HCT116 (cell line): Measurements from ENCODE around the gene DRG2. TPM values are rescaled to one million over a fixed set of nuclear protein-coding genes. Genes with fewer than 3 reads are reported as not detected.

ENCODE experiments used
- ATAC-seq: fragments of 200-7000 bp; cut with Tn5 transposase; 2 replicates; pipeline ENCODE4 v1.9.1; 2020; ENCODE audit warnings: mild to moderate bottlenecking, moderate library complexity
- BruUV-seq: library from RNA; stranded (reverse); fragments of 400-500 nt; replicated peaks from 2 replicates; lab custom pipeline; 2021; lab: Mats Ljungman, UMichigan
- CTCF ChIA-PET: fragments of 300-600 bp; sonication (Branson Sonifier 250); formaldehyde crosslinking; loops from one replicate; lab custom pipeline; 2021; ENCODE audit warnings: antibody characterized with exemption; lab: Charles Lee
- POLR2A ChIA-PET: fragments of 300-600, 350-600 bp; sonication (Branson Sonifier 250); formaldehyde crosslinking; loops from one replicate; lab custom pipeline; 2021; ENCODE audit warnings: antibody characterized with exemption; lab: Charles Lee
- RAD21 ChIA-PET, 2 experiments: fragments of 300-600 bp; sonication (Branson Sonifier 250); formaldehyde crosslinking; loops; one replicate each; lab custom pipeline; 2023; ENCODE audit warnings: low total read pairs in 2 of 2; ENCODE audit not compliant: uncharacterized antibody in 2 of 2, unreplicated experiment in 2 of 2, low non-redundant PET in 1 of 2; lab: Charles Lee
- DNase-seq: peaks from one replicate; pipeline ENCODE4 v3.0.0-alpha.2; 2010; ENCODE audit warnings: low read depth, low spot score
- H2AFZ ChIP-seq: fragments of 200-600 bp; shearing (Covaris generic), sonication (generic); 2 replicates; pipeline ENCODE4 v1.6.1; 2017; ENCODE audit warnings: low read depth, mixed run types, mixed read lengths, antibody characterized with exemption, low read length; ENCODE audit not compliant: poor library complexity, severe bottlenecking
- H3K27ac ChIP-seq: 2 replicates; pipeline ENCODE4 v1.5.1; 2012; ENCODE audit warnings: low read depth, low read length
- H3K27me3 ChIP-seq: fragments of 200-600 bp; sonication (generic); 2 replicates; pipeline ENCODE4 v1.6.1; 2016; ENCODE audit warnings: mixed run types, low read length, mixed read lengths; ENCODE audit not compliant: insufficient read depth
- H3K36me3 ChIP-seq, 2 experiments: fragments of 200-500 bp in 1 of 2; fragments of 200-600 bp in 1 of 2; sonication (Bioruptor generic) in 1 of 2; sonication (generic) in 1 of 2; 2 replicates each; pipeline versions ENCODE4 v1.5.1 to v1.6.1; 2014 to 2016; ENCODE audit warnings: low read length in 2 of 2, inconsistent platforms in 1 of 2, mixed read lengths in 1 of 2, mixed run types in 1 of 2; ENCODE audit not compliant: insufficient read depth in 2 of 2, control insufficient read depth in 1 of 2
- H3K4me1 ChIP-seq, 2 experiments: fragments of 200-600 bp in 1 of 2; sonication (generic) in 1 of 2; 2 replicates each; pipeline versions ENCODE4 v1.5.1 to v1.6.1; 2012 to 2017; ENCODE audit warnings: low read length in 2 of 2, inconsistent platforms in 1 of 2, mild to moderate bottlenecking in 1 of 2, mixed read lengths in 1 of 2, mixed run types in 1 of 2, moderate library complexity in 1 of 2; ENCODE audit not compliant: insufficient read depth in 2 of 2, control insufficient read depth in 1 of 2
- H3K4me2 ChIP-seq: fragments of 200-600 bp; sonication (generic); 2 replicates; pipeline ENCODE4 v1.6.1; 2017; ENCODE audit warnings: mixed run types, low read length, mixed read lengths
- H3K4me3 ChIP-seq, 2 experiments: fragments of 200-600 bp in 1 of 2; sonication (generic) in 1 of 2; replicated peaks in 1 of 2; 2 replicates each; pipeline ENCODE4 v1.5.1; 2011 to 2016; ENCODE audit warnings: low read length in 2 of 2, control low read depth in 1 of 2, low read depth in 1 of 2, mild to moderate bottlenecking in 1 of 2, mixed read lengths in 1 of 2, mixed run types in 1 of 2
- H3K79me2 ChIP-seq: fragments of 200-600 bp; sonication (generic); 2 replicates; pipeline ENCODE4 v1.6.1; 2017; ENCODE audit warnings: mild to moderate bottlenecking, mixed run types, low read length, moderate library complexity, mixed read lengths; ENCODE audit not compliant: insufficient read depth
- H3K9ac ChIP-seq: fragments of 200-600 bp; sonication (generic); 2 replicates; pipeline ENCODE4 v1.6.1; 2016; ENCODE audit warnings: low read length, mixed read lengths
- H3K9me2 ChIP-seq: fragments of 200-600 bp; sonication (generic), shearing (Covaris generic); 2 replicates; pipeline ENCODE4 v1.6.1; 2017; ENCODE audit warnings: mixed run types, mild to moderate bottlenecking, moderate library complexity; ENCODE audit not compliant: insufficient read depth
- H3K9me3 ChIP-seq, 2 experiments: fragments of 200-500 bp in 1 of 2; fragments of 200-600 bp in 1 of 2; sonication (Bioruptor generic) in 1 of 2; sonication (generic) in 1 of 2; 2 replicates each; pipeline ENCODE4 v1.6.1; 2014 to 2017; ENCODE audit warnings: low read length in 2 of 2, mixed read lengths in 2 of 2, inconsistent platforms in 1 of 2, low read depth in 1 of 2, mild to moderate bottlenecking in 1 of 2, mixed run types in 1 of 2, moderate library complexity in 1 of 2; ENCODE audit not compliant: control insufficient read depth in 1 of 2, insufficient read depth in 1 of 2
- H4K20me1 ChIP-seq: fragments of 200-600 bp; sonication (generic), shearing (Covaris generic); 2 replicates; pipeline ENCODE4 v1.6.1; 2017; ENCODE audit warnings: mixed run types, mild to moderate bottlenecking, moderate library complexity; ENCODE audit not compliant: insufficient read depth
- CBX3 ChIP-seq: IDR thresholded peaks from 2 replicates; pipeline ENCODE4 v1.6.1; 2012; ENCODE audit warnings: low read depth
- EGR1 ChIP-seq: IDR thresholded peaks from 2 replicates; pipeline ENCODE4 v1.6.1; 2012; ENCODE audit warnings: low read depth
- ELF1 ChIP-seq: IDR thresholded peaks from 2 replicates; pipeline ENCODE4 v1.6.1; 2012; ENCODE audit warnings: low read depth, borderline replicate concordance
- EZH2 ChIP-seq: fragments of 200-600 bp; sonication (generic); IDR thresholded peaks from 2 replicates; pipeline ENCODE4 v1.6.1; 2017; ENCODE audit warnings: antibody characterized with exemption, mixed run types
- FOSL1 ChIP-seq: IDR thresholded peaks from 2 replicates; pipeline ENCODE4 v1.6.1; 2012; ENCODE audit warnings: low read depth
- POLR2AphosphoS5 ChIP-seq: IDR thresholded peaks from 2 replicates; pipeline ENCODE4 v1.6.1; 2011; ENCODE audit warnings: mild to moderate bottlenecking, low read depth, low read length, moderate library complexity
- SIN3A ChIP-seq: IDR thresholded peaks from 2 replicates; pipeline ENCODE4 v1.6.1; 2012; ENCODE audit warnings: low read depth
- SP1 ChIP-seq: IDR thresholded peaks from 2 replicates; pipeline ENCODE4 v1.6.1; 2012; ENCODE audit warnings: low read depth
- TCF7L2 ChIP-seq: IDR thresholded peaks from 2 replicates; pipeline ENCODE4 v1.7.0; 2011; ENCODE audit warnings: borderline replicate concordance, inconsistent platforms; ENCODE audit not compliant: insufficient read depth, insufficient read length; ENCODE audit errors: extremely low read depth
- ZNF274 ChIP-seq: fragments of 200-500 bp; sonication (Bioruptor generic); IDR thresholded peaks from 2 replicates; pipeline ENCODE4 v1.6.1; 2014; ENCODE audit warnings: mild to moderate bottlenecking, low read depth, low read length, inconsistent platforms
- intact Hi-C: fragments of 100-400 bp; cut with micrococcal nuclease; formaldehyde crosslinking; loops from 2 replicates; pipeline ENCODE4 v1.10.0; 2022
- total RNA-seq: library from RNA; stranded (reverse); gene quantifications from one replicate; pipeline ENCODE4 v1.2.1, GENCODE V29; 2021; ENCODE audit not compliant: unreplicated experiment
- TF ChIP-seq, protein P1 (sequence below), 3 experiments: fragments of 200-600 bp in 1 of 3; sonication (generic) in 1 of 3; IDR thresholded peaks in 2 of 3; conservative IDR thresholded peaks in 1 of 3; 2 replicates each; pipeline ENCODE4 v1.5.1; 2012 to 2017; ENCODE audit warnings: low read depth in 2 of 3, low read length in 2 of 3, antibody characterized with exemption in 1 of 3, borderline replicate concordance in 1 of 3, control low read depth in 1 of 3, mild to moderate bottlenecking in 1 of 3, mixed read lengths in 1 of 3, mixed run types in 1 of 3, moderate library complexity in 1 of 3; ENCODE audit not compliant: insufficient read depth in 1 of 3

The DRG2 gene
- total RNA-seq, 1 experiment from 2014 or later, result 41.0 TPM

DNA sequence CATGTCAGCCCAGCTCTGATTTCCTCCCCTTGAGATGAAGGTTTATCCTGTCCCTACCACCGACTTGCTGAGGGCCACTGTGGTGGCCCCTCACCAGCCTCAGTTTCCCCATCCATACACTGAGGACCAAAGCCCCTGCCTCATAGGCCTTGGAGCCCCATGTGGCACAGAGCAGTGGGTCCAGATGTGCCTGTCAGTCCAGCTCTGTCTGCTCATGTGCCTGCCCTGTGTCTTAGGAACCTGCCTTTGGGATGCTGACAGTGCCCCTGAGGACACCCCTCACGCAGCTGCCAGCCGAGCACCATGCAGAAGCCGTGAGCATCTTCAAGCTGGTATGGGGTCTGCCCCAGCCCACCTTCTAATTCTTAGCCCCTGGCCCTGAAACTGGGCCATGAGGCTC lies 56.5 kb downstream of the DRG2 start:
- H3K27ac ChIP-seq, result no peak overlapping the region
- no peaks in the 10 kb centered on the region for H4K20me1 ChIP-seq
- no peak for TF ChIP-seq EGR1
- TF ChIP-seq POLR2AphosphoS5, result no peak
- TF ChIP-seq FOSL1, result no peak
- TF ChIP-seq, protein P1, sequence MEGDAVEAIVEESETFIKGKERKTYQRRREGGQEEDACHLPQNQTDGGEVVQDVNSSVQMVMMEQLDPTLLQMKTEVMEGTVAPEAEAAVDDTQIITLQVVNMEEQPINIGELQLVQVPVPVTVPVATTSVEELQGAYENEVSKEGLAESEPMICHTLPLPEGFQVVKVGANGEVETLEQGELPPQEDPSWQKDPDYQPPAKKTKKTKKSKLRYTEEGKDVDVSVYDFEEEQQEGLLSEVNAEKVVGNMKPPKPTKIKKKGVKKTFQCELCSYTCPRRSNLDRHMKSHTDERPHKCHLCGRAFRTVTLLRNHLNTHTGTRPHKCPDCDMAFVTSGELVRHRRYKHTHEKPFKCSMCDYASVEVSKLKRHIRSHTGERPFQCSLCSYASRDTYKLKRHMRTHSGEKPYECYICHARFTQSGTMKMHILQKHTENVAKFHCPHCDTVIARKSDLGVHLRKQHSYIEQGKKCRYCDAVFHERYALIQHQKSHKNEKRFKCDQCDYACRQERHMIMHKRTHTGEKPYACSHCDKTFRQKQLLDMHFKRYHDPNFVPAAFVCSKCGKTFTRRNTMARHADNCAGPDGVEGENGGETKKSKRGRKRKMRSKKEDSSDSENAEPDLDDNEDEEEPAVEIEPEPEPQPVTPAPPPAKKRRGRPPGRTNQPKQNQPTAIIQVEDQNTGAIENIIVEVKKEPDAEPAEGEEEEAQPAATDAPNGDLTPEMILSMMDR (IDR thresholded peaks at IDR 0.05 in 2 of 3, conservative IDR thresholded peaks at IDR 0.05 in 1 of 3; ENCODE audit: borderline replicate concordance in 1 of 3, insufficient read depth in 1 of 3, low read depth in 2 of 3, low read length in 2 of 3), result no peak
- no peak for TF ChIP-seq SIN3A
- no peak for TF ChIP-seq CBX3
- no peak for TF ChIP-seq ZNF274
- TF ChIP-seq ELF1, result no peak
- intact Hi-C loops, result loop anchor here (5.0 kb wide), 1 partner anchor 73 kb away; no protein-coding TSS in a partner anchor
- no peaks in the 10 kb centered on the region for H3K9me2 ChIP-seq
- H3K4me1 ChIP-seq, result no peaks in the 10 kb centered on the region
- no peak overlapping the region for H3K9ac ChIP-seq
- ChIA-PET CTCF (interaction anchor here (1.0 to 5.7 kb wide), 2 partner anchors 9 to 10 kb away, joined by 3 to 27 read pairs; no protein-coding TSS in a partner anchor), POLR2A (no interaction called here), RAD21 (no interaction called here)
- no peaks in the 10 kb centered on the region for H3K9me3 ChIP-seq
- no peak for ATAC-seq
- DNase-seq, result no peak
- BruUV-seq, result no TSS peak
- no peak overlapping the region for H2AFZ ChIP-seq
- no peaks in the 10 kb centered on the region for H3K79me2 ChIP-seq
- no peak overlapping the region for H3K4me2 ChIP-seq
- H3K4me3 ChIP-seq, result no peak overlapping the region
- H3K27me3 ChIP-seq, result no peaks in the 10 kb centered on the region
- no peaks in the 10 kb centered on the region for H3K36me3 ChIP-seq

DNA sequence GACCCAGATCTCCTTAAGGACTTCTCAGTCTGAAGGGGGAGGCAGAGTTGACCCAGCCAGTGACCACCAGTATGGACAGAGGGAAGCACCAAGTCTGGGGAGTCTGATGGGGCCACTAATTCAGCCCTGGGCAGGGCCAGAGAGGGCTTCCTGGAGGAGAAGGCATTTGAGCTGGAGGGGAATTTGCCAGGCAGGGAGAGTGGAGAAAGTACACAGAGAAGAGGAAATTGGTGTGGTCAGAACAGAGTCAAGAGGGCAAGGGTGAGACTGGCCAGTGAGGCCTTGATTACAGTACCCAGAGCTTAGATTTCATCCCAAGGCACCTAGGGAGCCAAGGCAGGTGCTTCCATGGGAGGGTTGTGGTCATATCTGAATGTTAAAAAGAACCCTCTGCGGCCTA lies 57.1 kb downstream of the DRG2 start:
- no peak overlapping the region for H3K4me3 ChIP-seq
- no peaks in the 10 kb centered on the region for H3K4me1 ChIP-seq
- no peaks in the 10 kb centered on the region for H3K9me2 ChIP-seq
- CTCF ChIA-PET, result interaction anchor here (1.0 kb wide), 1 partner anchor 9 kb away, joined by 3 read pairs; no protein-coding TSS in a partner anchor
- H2AFZ ChIP-seq, result no peak overlapping the region
- ATAC-seq (no peak), DNase-seq (no peak)
- no peaks in the 10 kb centered on the region for H3K36me3 ChIP-seq
- TF ChIP-seq, protein P1 (IDR thresholded peaks at IDR 0.05 in 2 of 3, conservative IDR thresholded peaks at IDR 0.05 in 1 of 3; ENCODE audit: borderline replicate concordance in 1 of 3, insufficient read depth in 1 of 3, low read depth in 2 of 3, low read length in 2 of 3), result no peak
- TF ChIP-seq EZH2 (no peak), TCF7L2 (no peak), SP1 (no peak), FOSL1 (no peak)
- no peaks in the 10 kb centered on the region for H3K79me2 ChIP-seq
- intact Hi-C loops, result loop anchor here (5.0 kb wide), 1 partner anchor 72 kb away; no protein-coding TSS in a partner anchor
- no peak overlapping the region for H3K9ac ChIP-seq
- H3K9me3 ChIP-seq, result no peaks in the 10 kb centered on the region
- RAD21 ChIA-PET, result no interaction called here
- POLR2A ChIA-PET, result no interaction called here
- no peak overlapping the region for H3K4me2 ChIP-seq
- no peaks in the 10 kb centered on the region for H3K27me3 ChIP-seq
- H4K20me1 ChIP-seq, result no peaks in the 10 kb centered on the region
- no TSS peak for BruUV-seq
- H3K27ac ChIP-seq, result no peak overlapping the region
